A673 (cell line): ENCODE measurements around the gene FAM219B. TPM values are rescaled to one million over a fixed set of nuclear protein-coding genes. Genes with fewer than 3 reads are reported as not detected.

ENCODE experiments used
- BruUV-seq: library from RNA; stranded (reverse); fragments of 400-500 nt; replicated peaks from 2 replicates; lab custom pipeline; 2021; lab: Mats Ljungman, UMichigan
- CTCF ChIA-PET: fragments of 300-600 bp; sonication (Branson Sonifier 250); formaldehyde crosslinking; loops from one replicate; lab custom pipeline; 2022; ENCODE audit warnings: antibody characterized with exemption; lab: Charles Lee
- POLR2A ChIA-PET: fragments of 300-600 bp; sonication (Branson Sonifier 250); formaldehyde crosslinking; loops from one replicate; lab custom pipeline; 2022; ENCODE audit warnings: antibody characterized with exemption; ENCODE audit not compliant: low non-redundant PET; lab: Charles Lee
- DNase-seq: peaks from one replicate; pipeline ENCODE4 v3.0.0-alpha.2; 2015; ENCODE audit warnings: low spot score
- H3K27ac ChIP-seq: fragments of 200-600 bp; sonication (generic); 2 replicates; pipeline ENCODE4 v1.5.1; 2016; ENCODE audit warnings: mixed run types, low read depth, mild to moderate bottlenecking, mixed read lengths, antibody characterized with exemption, low read length; ENCODE audit not compliant: poor library complexity, severe bottlenecking
- H3K27me3 ChIP-seq: fragments of 200-600 bp; sonication (generic); replicated peaks from 2 replicates; pipeline ENCODE4 v1.6.1; 2017; ENCODE audit warnings: mixed run types, low read depth, mild to moderate bottlenecking, mixed read lengths, antibody characterized with exemption, low read length; ENCODE audit not compliant: insufficient read depth, poor library complexity
- H3K36me3 ChIP-seq: fragments of 200-600 bp; sonication (generic); 2 replicates; pipeline ENCODE4 v1.6.1; 2016; ENCODE audit warnings: mixed run types, mild to moderate bottlenecking, mixed read lengths, antibody characterized with exemption, low read length; ENCODE audit not compliant: insufficient read depth, poor library complexity, severe bottlenecking
- H3K4me1 ChIP-seq: fragments of 200-600 bp; sonication (generic); 2 replicates; pipeline ENCODE4 v1.6.1; 2017; ENCODE audit warnings: mixed run types, mild to moderate bottlenecking, mixed read lengths, antibody characterized with exemption, low read length; ENCODE audit not compliant: insufficient read depth, poor library complexity, severe bottlenecking
- H3K4me3 ChIP-seq: fragments of 200-600 bp; sonication (generic); 2 replicates; pipeline ENCODE4 v1.5.1; 2016; ENCODE audit warnings: low read depth, mixed run types, mild to moderate bottlenecking, mixed read lengths, low read length; ENCODE audit not compliant: poor library complexity, severe bottlenecking
- H3K9me3 ChIP-seq: fragments of 200-600 bp; sonication (generic); 2 replicates; pipeline ENCODE4 v1.6.1; 2016; ENCODE audit warnings: mixed run types, low read depth, mild to moderate bottlenecking, mixed read lengths, antibody characterized with exemption, low read length; ENCODE audit not compliant: poor library complexity, severe bottlenecking
- EZH2 ChIP-seq: fragments of 200-600 bp; sonication (generic); IDR thresholded peaks from 2 replicates; pipeline ENCODE4 v1.6.1; 2017; ENCODE audit warnings: borderline replicate concordance, low read depth, mild to moderate bottlenecking, mixed read lengths, antibody characterized with exemption, low read length; ENCODE audit not compliant: poor library complexity, severe bottlenecking
- intact Hi-C: fragments of 100-400 bp; cut with micrococcal nuclease; formaldehyde crosslinking; loops from one replicate; pipeline ENCODE4 v1.10.0; 2022; ENCODE audit not compliant: unreplicated experiment
- total RNA-seq: library from RNA; stranded (reverse); gene quantifications from 2 replicates; pipeline ENCODE4 v1.2.3, GENCODE V29; 2021
- TF ChIP-seq, protein P1 (sequence below): fragments of 300-800, 200-600 bp; sonication (generic); conservative IDR thresholded peaks from 2 replicates; pipeline ENCODE4 v1.5.1; 2017; ENCODE audit warnings: low read depth, mild to moderate bottlenecking, antibody characterized with exemption, low read length, moderate library complexity, mixed read lengths

FAM219B gene
- total RNA-seq, 1 experiment from 2014 or later = 86.6 TPM

DNA sequence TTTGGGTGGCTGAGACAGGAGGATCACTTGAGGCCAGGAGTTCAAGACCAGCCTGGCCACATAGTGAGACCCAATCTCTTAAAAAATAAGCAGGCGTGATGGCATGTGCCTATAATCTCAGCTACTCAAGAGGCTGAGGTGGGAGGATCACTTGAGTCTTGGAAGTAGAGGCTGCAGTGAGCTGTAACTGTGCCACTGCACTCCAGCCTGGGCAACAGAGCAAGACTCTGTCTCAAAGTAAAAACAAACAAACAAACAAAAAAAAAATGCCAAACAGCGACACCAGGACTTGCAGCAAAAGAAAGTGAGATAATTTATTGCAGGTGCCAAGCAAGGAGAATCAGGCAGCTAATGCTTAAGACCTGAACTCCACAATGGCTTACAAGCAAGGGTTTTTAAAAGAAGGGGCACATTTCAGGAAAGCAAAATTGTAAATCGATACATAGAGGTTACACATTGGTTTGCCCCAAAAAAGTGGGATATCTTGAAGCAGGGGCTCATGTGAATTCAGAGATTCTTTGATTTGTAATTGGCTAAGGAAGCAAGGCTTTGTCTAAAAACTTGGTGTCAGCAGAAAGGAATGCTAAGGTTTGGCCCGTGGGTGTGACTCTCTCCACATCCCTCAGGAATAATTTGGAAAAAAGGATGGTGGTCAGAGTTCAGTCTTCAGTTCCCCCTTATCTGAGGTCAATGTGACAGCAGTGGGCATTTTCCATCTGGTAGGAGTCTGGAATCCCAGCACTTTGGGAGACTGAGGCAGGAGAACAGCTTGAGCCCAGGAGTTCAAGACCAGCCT, 22.0 kb downstream of the FAM219B start:
- no peak for TF ChIP-seq EZH2
- TF ChIP-seq, protein P1, sequence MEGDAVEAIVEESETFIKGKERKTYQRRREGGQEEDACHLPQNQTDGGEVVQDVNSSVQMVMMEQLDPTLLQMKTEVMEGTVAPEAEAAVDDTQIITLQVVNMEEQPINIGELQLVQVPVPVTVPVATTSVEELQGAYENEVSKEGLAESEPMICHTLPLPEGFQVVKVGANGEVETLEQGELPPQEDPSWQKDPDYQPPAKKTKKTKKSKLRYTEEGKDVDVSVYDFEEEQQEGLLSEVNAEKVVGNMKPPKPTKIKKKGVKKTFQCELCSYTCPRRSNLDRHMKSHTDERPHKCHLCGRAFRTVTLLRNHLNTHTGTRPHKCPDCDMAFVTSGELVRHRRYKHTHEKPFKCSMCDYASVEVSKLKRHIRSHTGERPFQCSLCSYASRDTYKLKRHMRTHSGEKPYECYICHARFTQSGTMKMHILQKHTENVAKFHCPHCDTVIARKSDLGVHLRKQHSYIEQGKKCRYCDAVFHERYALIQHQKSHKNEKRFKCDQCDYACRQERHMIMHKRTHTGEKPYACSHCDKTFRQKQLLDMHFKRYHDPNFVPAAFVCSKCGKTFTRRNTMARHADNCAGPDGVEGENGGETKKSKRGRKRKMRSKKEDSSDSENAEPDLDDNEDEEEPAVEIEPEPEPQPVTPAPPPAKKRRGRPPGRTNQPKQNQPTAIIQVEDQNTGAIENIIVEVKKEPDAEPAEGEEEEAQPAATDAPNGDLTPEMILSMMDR = no peak
- Histone ChIP-seq H3K4me3 (no peak overlapping the region), H3K27me3 (no peaks in the 10 kb centered on the region), H3K9me3 (no peaks in the 10 kb centered on the region), H3K4me1 (no peaks in the 10 kb centered on the region), H3K27ac (no peak overlapping the region), H3K36me3 (no peaks in the 10 kb centered on the region)
- CTCF ChIA-PET = no interaction called here
- no TSS peak for BruUV-seq
- DNase-seq = no peak
- POLR2A ChIA-PET = no interaction called here
- intact Hi-C loops = no loop called here

DNA sequence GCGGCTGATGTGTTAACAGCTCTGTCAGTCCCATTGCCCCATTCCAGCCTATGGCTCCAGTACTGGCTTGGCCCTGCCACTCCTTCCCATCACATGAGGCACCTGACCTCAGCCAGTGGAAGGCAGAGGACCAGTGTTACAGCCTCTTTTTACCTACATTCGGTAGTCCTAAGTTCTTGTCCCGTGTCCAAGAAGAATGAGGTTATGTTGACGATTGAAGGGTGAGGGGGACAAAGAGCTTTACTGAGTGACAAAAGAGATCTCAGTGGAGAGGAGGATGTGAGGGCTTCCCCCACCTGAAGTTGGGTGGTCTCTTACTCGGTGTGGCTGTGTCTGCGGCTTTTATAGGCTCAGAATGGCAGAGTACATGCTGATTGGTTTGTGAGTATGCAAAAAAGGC, 24.1 kb downstream of the FAM219B start:
- Histone ChIP-seq H3K4me1 (no peaks in the 10 kb centered on the region), H3K27me3 (no peaks in the 10 kb centered on the region), H3K4me3 (no peak overlapping the region), H3K36me3 (no peaks in the 10 kb centered on the region), H3K27ac (no peak overlapping the region), H3K9me3 (no peaks in the 10 kb centered on the region)
- DNase-seq = no peak
- POLR2A ChIA-PET = no interaction called here
- TF ChIP-seq EZH2 = no peak
- TF ChIP-seq, protein P1 = no peak
- intact Hi-C loops = no loop called here
- CTCF ChIA-PET = no interaction called here
- no TSS peak for BruUV-seq

DNA sequence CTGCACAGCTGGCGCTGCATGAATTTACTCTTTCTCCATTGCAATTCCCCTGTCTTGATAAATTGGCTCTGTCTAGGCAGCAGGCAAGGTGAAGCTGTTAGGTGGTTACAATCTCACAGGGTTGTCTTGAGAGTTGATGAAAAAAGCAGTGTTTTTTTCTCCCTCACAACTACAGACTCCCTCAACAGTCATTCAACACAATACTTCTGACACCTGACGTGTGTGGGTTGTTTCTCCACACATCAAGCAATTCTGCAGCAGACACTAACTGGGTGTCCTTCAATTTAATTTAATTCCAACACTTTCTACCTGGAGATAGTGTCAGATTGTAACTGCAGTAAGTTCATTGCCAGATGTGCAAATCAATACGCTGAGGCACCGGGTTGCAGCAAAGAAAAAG, 28.4 kb downstream of the FAM219B start:
- no peaks in the 10 kb centered on the region for H3K9me3 ChIP-seq
- DNase-seq = no peak
- no peaks in the 10 kb centered on the region for H3K4me1 ChIP-seq
- TF ChIP-seq, protein P1 = no peak
- TF ChIP-seq EZH2 = no peak
- CTCF ChIA-PET = no interaction called here
- H3K27me3 ChIP-seq = no peaks in the 10 kb centered on the region
- H3K36me3 ChIP-seq = no peaks in the 10 kb centered on the region
- intact Hi-C loops = no loop called here
- H3K4me3 ChIP-seq = no peak overlapping the region
- BruUV-seq = no TSS peak
- no peak overlapping the region for H3K27ac ChIP-seq
- POLR2A ChIA-PET = no interaction called here
